ENCODE data around the gene MAPRE2. TPM values are rescaled to one million over a fixed set of nuclear protein-coding genes. Genes with fewer than 3 reads are reported as not detected.
"Not testable (repeated sequence)": the region's sequence is repeated elsewhere in the genome, so short reads cannot be mapped to it uniquely, and the experiment has no call there.

Gene MAPRE2
- total RNA-seq, 2 donors from 2014 or later = 107 to 133 TPM

GRCh38 chr18:35163721-35164120, 122.5 kb downstream of the MAPRE2 start:
- no peak for TF ChIP-seq CTCF (IDR thresholded peaks at IDR 0.05)
- H3K9me3 ChIP-seq = no peaks in the 10 kb centered on the region
- no peaks in the 10 kb centered on the region for H3K36me3 ChIP-seq
- H3K4me3 ChIP-seq = no peak overlapping the region
- H3K27me3 ChIP-seq = no peaks in the 10 kb centered on the region
- H3K4me1 ChIP-seq = peaks cover 0 to 21% of the 10 kb centered on the region in 2 donors
- DNase-seq (ENCODE audit: low spot score) = no peak
- H3K27ac ChIP-seq = peak overlapping the region in 1 of 2 donors; percentile 28

GRCh38 chr18:35164133-35164532, 122.9 kb downstream of the MAPRE2 start:
- Histone ChIP-seq H3K27ac (peak overlapping the region in 1 of 2 donors; percentile 28), H3K4me1 (peaks cover 0 to 21% of the 10 kb centered on the region in 2 donors), H3K9me3 (no peaks in the 10 kb centered on the region), H3K36me3 (no peaks in the 10 kb centered on the region), H3K27me3 (no peaks in the 10 kb centered on the region), H3K4me3 (no peak overlapping the region)
- no peak for DNase-seq (ENCODE audit: low spot score)
- no peak for TF ChIP-seq CTCF (IDR thresholded peaks at IDR 0.05)

- H3K36me3 ChIP-seq = no peaks in the 10 kb centered on the region
- no peak overlapping the region for H3K4me3 ChIP-seq
- no peak for TF ChIP-seq CTCF (IDR thresholded peaks at IDR 0.05)
- peaks cover 0 to 25% of the 10 kb centered on the region in 2 donors for H3K4me1 ChIP-seq
- no peak overlapping the region for H3K27ac ChIP-seq
- H3K27me3 ChIP-seq = no peaks in the 10 kb centered on the region
- no peak for DNase-seq (ENCODE audit: low spot score)
- H3K9me3 ChIP-seq = no peaks in the 10 kb centered on the region
Observed at GRCh38 chr18:35167332-35167731, 126.1 kb downstream of the MAPRE2 start.

GRCh38 chr18:35167857-35168256, 126.6 kb downstream of the MAPRE2 start:
- no peak overlapping the region for H3K27ac ChIP-seq
- no peaks in the 10 kb centered on the region for H3K9me3 ChIP-seq
- H3K27me3 ChIP-seq = no peaks in the 10 kb centered on the region
- TF ChIP-seq CTCF (IDR thresholded peaks at IDR 0.05) = no peak
- no peak for DNase-seq (ENCODE audit: low spot score)
- H3K4me1 ChIP-seq = peaks cover 0 to 24% of the 10 kb centered on the region in 2 donors
- no peaks in the 10 kb centered on the region for H3K36me3 ChIP-seq
- H3K4me3 ChIP-seq = no peak overlapping the region

- not testable (repeated sequence) for DNase-seq (ENCODE audit: low spot score); H3K4me3 ChIP-seq; H3K36me3 ChIP-seq; H3K27me3 ChIP-seq; H3K9me3 ChIP-seq; H3K27ac ChIP-seq; H3K4me1 ChIP-seq
Observed at GRCh38 chr18:35170323-35170722, 129.1 kb downstream of the MAPRE2 start.

GRCh38 chr18:35171315-35171987, 130.2 kb downstream of the MAPRE2 start:
- Histone ChIP-seq H3K9me3 (no peaks in the 10 kb centered on the region), H3K27ac (no peak overlapping the region), H3K4me1 (peaks cover 0 to 4% of the 10 kb centered on the region in 2 donors), H3K4me3 (no peak overlapping the region), H3K36me3 (no peaks in the 10 kb centered on the region), H3K27me3 (no peaks in the 10 kb centered on the region)
- DNase-seq (ENCODE audit: low spot score) = no peak
- no peak for TF ChIP-seq CTCF (IDR thresholded peaks at IDR 0.05)
